ENCODE data around the gene SPATC1L. TPM values are rescaled to one million over a fixed set of nuclear protein-coding genes. Genes with fewer than 3 reads are reported as not detected.
A peak's percentile ranks its signal among the peaks of the same experiment; 100 is the strongest.
"Not testable (repeated sequence)": the region's sequence is repeated elsewhere in the genome, so short reads cannot be mapped to it uniquely, and the experiment has no call there.

Gene SPATC1L
- total RNA-seq, 4 donors from 2014 or later = 1.5 to 11.9 (median 3.0) TPM

DNA sequence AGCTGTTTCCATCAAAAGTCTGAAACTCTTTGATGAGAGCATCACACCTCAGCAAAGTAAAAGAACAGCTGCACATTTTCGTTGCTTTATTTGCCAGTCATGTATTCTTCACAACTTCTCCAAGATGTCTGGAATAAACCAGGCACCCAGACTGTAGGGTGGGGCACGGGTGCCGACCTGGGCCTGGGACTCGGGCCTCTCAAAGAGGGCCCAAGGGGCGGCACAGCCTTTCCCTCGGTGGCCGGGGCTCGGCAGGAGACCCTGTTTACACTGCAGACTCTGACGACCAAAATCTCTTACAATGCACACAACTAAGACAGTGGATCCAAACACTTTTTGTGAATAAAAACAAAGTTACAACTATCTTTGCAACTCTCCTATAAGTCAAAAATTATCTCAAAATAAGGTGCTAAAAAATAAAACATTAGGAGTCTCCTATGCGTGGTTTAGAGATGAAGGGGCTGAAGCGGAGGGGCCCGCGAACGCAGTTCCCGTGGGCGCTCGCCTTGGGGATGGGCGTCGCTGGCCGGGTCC lies 43.6 kb upstream of the SPATC1L start:
- in situ Hi-C loops (cut with MboI; ENCODE audit: low sequenced_read_pairs in 4 of 4) (no loop called here), intact Hi-C loops (cut with DNase I; ENCODE audit: low total_unique reads) (loop anchor here (1.0 to 5.0 kb wide), 3 partner anchors 39 to 256 kb away; partner anchors contain the start of gene YBEY)
- ATAC-seq = peak in 1 of 2 donors; percentile 0
- no peaks in the 10 kb centered on the region for H3K9me3 ChIP-seq
- H3K4me1 ChIP-seq = peaks cover 25 to 35% of the 10 kb centered on the region in 2 donors
- TF ChIP-seq, protein P1, sequence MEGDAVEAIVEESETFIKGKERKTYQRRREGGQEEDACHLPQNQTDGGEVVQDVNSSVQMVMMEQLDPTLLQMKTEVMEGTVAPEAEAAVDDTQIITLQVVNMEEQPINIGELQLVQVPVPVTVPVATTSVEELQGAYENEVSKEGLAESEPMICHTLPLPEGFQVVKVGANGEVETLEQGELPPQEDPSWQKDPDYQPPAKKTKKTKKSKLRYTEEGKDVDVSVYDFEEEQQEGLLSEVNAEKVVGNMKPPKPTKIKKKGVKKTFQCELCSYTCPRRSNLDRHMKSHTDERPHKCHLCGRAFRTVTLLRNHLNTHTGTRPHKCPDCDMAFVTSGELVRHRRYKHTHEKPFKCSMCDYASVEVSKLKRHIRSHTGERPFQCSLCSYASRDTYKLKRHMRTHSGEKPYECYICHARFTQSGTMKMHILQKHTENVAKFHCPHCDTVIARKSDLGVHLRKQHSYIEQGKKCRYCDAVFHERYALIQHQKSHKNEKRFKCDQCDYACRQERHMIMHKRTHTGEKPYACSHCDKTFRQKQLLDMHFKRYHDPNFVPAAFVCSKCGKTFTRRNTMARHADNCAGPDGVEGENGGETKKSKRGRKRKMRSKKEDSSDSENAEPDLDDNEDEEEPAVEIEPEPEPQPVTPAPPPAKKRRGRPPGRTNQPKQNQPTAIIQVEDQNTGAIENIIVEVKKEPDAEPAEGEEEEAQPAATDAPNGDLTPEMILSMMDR (IDR thresholded peaks at IDR 0.05 in 4 of 5, conservative IDR thresholded peaks at IDR 0.05 in 1 of 5) = no peak
- no peak for TF ChIP-seq POLR2A (IDR thresholded peaks at IDR 0.05)
- H3K27ac ChIP-seq = peak overlapping the region; percentile 83 to 99 (median 90)
- peak overlapping the region; percentile 64 to 98 (median 73) for H3K4me3 ChIP-seq
- H3K27me3 ChIP-seq = no peaks in the 10 kb centered on the region
- H3K36me3 ChIP-seq = no peaks in the 10 kb centered on the region
- DNase-seq = no peak

DNA sequence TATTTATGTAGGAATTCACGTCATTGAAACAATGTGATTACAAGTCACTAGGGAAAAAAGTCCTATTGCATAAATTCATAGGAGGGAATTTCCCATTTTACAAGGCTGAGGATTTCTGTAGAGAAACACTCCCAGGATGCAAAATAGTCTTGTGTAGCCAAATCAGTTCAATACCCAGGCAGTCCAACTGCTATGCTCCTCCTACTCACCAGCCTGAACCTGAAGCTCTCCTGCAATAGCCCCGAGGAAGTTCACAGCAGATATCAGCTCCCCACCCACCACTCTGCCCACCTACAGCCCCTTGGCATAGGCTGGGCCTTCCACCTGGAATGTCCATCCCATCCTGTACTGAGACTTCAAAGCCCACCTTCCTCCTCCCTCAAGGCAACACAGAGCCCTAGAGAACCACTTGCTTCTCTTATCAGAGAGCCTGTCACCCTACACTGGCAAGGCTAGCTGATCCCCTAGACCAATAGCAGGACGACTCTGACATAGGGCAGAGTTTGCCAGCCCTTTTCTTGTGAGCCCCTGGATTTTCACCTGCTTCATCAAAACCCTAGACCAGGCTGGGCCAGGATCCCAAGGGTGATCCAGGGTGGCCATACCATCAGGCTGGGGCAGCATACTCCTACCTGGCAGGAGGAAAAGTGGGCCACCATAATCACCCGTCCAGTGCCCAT lies 42.8 kb upstream of the SPATC1L start:
- TF ChIP-seq POLR2A (IDR thresholded peaks at IDR 0.05) = no peak
- TF ChIP-seq, protein P1 (IDR thresholded peaks at IDR 0.05 in 4 of 5, conservative IDR thresholded peaks at IDR 0.05 in 1 of 5) = no peak
- no peak for ATAC-seq
- Histone ChIP-seq H3K9me3 (no peaks in the 10 kb centered on the region), H3K36me3 (no peaks in the 10 kb centered on the region), H3K4me1 (peaks cover 33 to 42% of the 10 kb centered on the region in 2 donors), H3K27me3 (no peaks in the 10 kb centered on the region), H3K4me3 (peak overlapping the region; percentile 64 to 98 (median 73)), H3K27ac (peak overlapping the region; percentile 83 to 99 (median 90))
- intact Hi-C loops (cut with DNase I; ENCODE audit: low total_unique reads) (loop anchor here (5.0 kb wide), 1 partner anchor 255 kb away; no protein-coding TSS in a partner anchor), in situ Hi-C loops (cut with MboI; ENCODE audit: low sequenced_read_pairs in 4 of 4) (no loop called here)
- DNase-seq = no peak

DNA sequence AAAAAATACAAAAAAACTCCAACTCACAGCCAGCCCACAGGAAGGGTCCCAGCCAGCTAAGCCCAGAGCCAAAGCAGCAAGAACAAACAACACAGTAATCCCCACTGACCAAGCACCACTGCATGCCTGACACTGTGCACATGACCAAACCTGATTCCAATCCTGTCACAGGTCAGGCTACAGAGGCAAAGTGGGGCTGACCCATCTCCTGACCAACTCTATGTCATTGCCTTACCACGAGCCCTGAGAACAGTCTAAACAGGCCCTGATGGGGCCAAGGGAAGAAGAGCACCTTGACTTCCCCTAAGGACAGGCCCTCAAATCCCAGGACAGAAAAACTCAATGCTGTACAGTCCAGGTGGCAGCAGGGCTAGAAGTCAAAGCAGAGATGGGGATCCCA lies 41.9 kb upstream of the SPATC1L start:
- intact Hi-C loops (cut with DNase I; ENCODE audit: low total_unique reads) = loop anchor here (5.0 kb wide), 1 partner anchor 254 kb away; no protein-coding TSS in a partner anchor
- peaks cover 36 to 46% of the 10 kb centered on the region in 2 donors for H3K4me1 ChIP-seq
- H3K4me3 ChIP-seq = peak overlapping the region in 1 of 4 donors; percentile 15

DNA sequence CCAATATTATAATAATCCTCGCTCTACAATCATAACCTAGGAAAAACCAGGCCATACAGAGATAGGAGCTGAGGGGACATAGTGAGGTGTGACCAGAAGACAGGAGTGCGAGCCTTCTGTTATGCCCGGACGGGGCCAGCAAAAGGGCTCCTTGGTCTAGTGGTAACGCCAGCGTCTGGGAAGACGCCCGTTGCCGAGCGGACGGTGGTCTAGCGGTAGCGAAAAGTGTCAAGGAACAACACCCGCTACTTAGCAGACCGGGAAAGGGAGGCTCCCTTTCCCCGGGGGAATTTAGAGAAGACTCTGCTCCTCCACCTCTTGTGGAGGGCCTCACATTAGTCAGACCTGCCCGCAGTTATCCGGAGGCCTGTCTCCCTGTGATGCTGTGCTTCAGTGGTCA lies 39.4 kb upstream of the SPATC1L start:
- ATAC-seq; H3K4me3 ChIP-seq; intact Hi-C loops (cut with DNase I; ENCODE audit: low total_unique reads); DNase-seq; in situ Hi-C loops (cut with MboI; ENCODE audit: low sequenced_read_pairs in 4 of 4); H3K9me3 ChIP-seq; H3K27me3 ChIP-seq: not testable (repeated sequence)
- peaks cover 45 to 51% of the 10 kb centered on the region in 2 donors for H3K4me1 ChIP-seq
- H3K27ac ChIP-seq = peak overlapping the region in 2 of 4 donors; percentile 71
- peaks cover 0 to 23% of the 10 kb centered on the region in 2 donors for H3K36me3 ChIP-seq

More for the DNA sequence above, 41.9 kb upstream of the SPATC1L start:
- H3K27ac ChIP-seq = peak overlapping the region; percentile 83 to 99 (median 90)
- TF ChIP-seq, protein P1 (IDR thresholded peaks at IDR 0.05 in 4 of 5, conservative IDR thresholded peaks at IDR 0.05 in 1 of 5) = no peak
- TF ChIP-seq POLR2A (IDR thresholded peaks at IDR 0.05) = peak; percentile 39 to 62
- H3K27me3 ChIP-seq = no peaks in the 10 kb centered on the region
- peaks cover 0 to 4% of the 10 kb centered on the region in 2 donors for H3K36me3 ChIP-seq
- DNase-seq (peak; percentile 44 to 50), ATAC-seq (peak in 1 of 2 donors; percentile 43)
- in situ Hi-C loops (cut with MboI; ENCODE audit: low sequenced_read_pairs in 4 of 4) = no loop called here
- no peaks in the 10 kb centered on the region for H3K9me3 ChIP-seq

DNA sequence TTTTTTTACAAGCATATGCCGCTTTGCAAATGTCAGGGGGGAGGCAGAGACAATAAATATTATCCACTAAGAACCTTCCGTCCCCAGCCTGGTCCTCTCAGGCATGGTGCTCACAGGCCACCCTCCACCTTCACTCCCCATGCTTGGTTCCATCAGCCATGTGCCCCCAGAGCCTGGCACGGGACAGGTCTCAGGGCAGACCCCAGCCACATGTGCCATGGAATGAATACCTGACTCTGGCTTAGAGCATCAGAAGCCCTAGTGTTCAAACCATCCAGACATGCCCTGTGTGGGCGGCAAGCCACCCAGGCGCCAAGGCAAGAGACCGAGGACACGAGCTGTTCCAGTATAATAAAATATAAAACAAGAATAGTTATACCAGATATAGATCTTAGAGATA lies 39.0 kb upstream of the SPATC1L start:
- in situ Hi-C loops (cut with MboI; ENCODE audit: low sequenced_read_pairs in 4 of 4) (no loop called here), intact Hi-C loops (cut with DNase I; ENCODE audit: low total_unique reads) (no loop called here)
- TF ChIP-seq, protein P1 (IDR thresholded peaks at IDR 0.05 in 4 of 5, conservative IDR thresholded peaks at IDR 0.05 in 1 of 5) = no peak
- no peak for TF ChIP-seq POLR2A (IDR thresholded peaks at IDR 0.05)
- Histone ChIP-seq H3K4me1 (peaks cover 49 to 55% of the 10 kb centered on the region in 2 donors), H3K36me3 (peaks cover 0 to 23% of the 10 kb centered on the region in 2 donors), H3K27ac (peak overlapping the region; percentile 71 to 78 (median 74)), H3K9me3 (no peaks in the 10 kb centered on the region), H3K4me3 (no peak overlapping the region), H3K27me3 (no peaks in the 10 kb centered on the region)
- DNase-seq (no peak), ATAC-seq (no peak)

All from gastrocnemius medialis (tissue), 4 donors.